Stimulated activated CD4-positive, alpha-beta T cell treated with anti-CD3 and anti-CD28 coated beads, Interleukin-4, amount 100 ng/mL, for 4 hours (primary cell): ENCODE measurements around the gene CCL7.

Experiments used
- DNase-seq, 2 experiments: peaks; one replicate each; pipeline ENCODE4 v3.0.0-alpha.2; 2020

Gene CCL7

GRCh38 chr17:34291721-34292348 is 21.8 kb downstream of the CCL7 start:
- no peak for DNase-seq

- no peak for DNase-seq
Observed at GRCh38 chr17:34299027-34299426, 29.0 kb downstream of the CCL7 start.

GRCh38 chr17:34299956-34300577 is 30.0 kb downstream of the CCL7 start:
- DNase-seq = no peak

GRCh38 chr17:34300652-34301370 is 30.8 kb downstream of the CCL7 start:
- no peak for DNase-seq

- no peak for DNase-seq
Observed at GRCh38 chr17:34301986-34302385, 32.0 kb downstream of the CCL7 start.

- no peak for DNase-seq
Observed at GRCh38 chr17:34302636-34303035, 32.6 kb downstream of the CCL7 start.

- no peak for DNase-seq
Observed at GRCh38 chr17:34303606-34304005, 33.6 kb downstream of the CCL7 start.

- no peak for DNase-seq
Observed at GRCh38 chr17:34305061-34305460, 35.0 kb downstream of the CCL7 start.

- no peak for DNase-seq
Observed at GRCh38 chr17:34305606-34306005, 35.6 kb downstream of the CCL7 start.

- DNase-seq = no peak
Observed at GRCh38 chr17:34306466-34306865, 36.4 kb downstream of the CCL7 start.

GRCh38 chr17:34307110-34307509 is 37.1 kb downstream of the CCL7 start:
- DNase-seq = no peak

GRCh38 chr17:34308371-34308770 is 38.4 kb downstream of the CCL7 start:
- DNase-seq = no peak

GRCh38 chr17:34311291-34311690 is 41.3 kb downstream of the CCL7 start:
- DNase-seq = no peak

GRCh38 chr17:34312080-34312479 is 42.1 kb downstream of the CCL7 start:
- no peak for DNase-seq

GRCh38 chr17:34313164-34313563 is 43.1 kb downstream of the CCL7 start:
- DNase-seq = no peak

- no peak for DNase-seq
Observed at GRCh38 chr17:34314279-34314678, 44.3 kb downstream of the CCL7 start.

GRCh38 chr17:34318474-34318873 is 48.5 kb downstream of the CCL7 start:
- DNase-seq = no peak

GRCh38 chr17:34319039-34319483 is 49.0 kb downstream of the CCL7 start, which contains the start of gene CCL8:
CCL8 (plus strand) TSS chr17:34319435; CDS start chr17:34319502, 67 bp downstream.
- DNase-seq = no peak
